Mesothelial cell of epicardium (in vitro differentiated cells): Measurements from ENCODE around the gene TMEM9. TPM values are rescaled to one million over a fixed set of nuclear protein-coding genes. Genes with fewer than 3 reads are reported as not detected.

Experiments used
- DNase-seq, 2 experiments: peaks; one replicate each; pipeline ENCODE4 v3.0.0; 2021; ENCODE audit warnings: low spot score in 2 of 2; ENCODE audit not compliant: unreplicated experiment in 2 of 2
- H3K27ac Mint-ChIP-seq: 2 replicates; pipeline ENCODE4 v1.8.0; 2021; ENCODE audit warnings: mixed read lengths
- H3K27me3 Mint-ChIP-seq: 2 replicates; pipeline ENCODE4 v1.8.0; 2021; ENCODE audit warnings: low read depth, mixed read lengths
- H3K36me3 Mint-ChIP-seq: 2 replicates; pipeline ENCODE4 v1.8.0; 2021; ENCODE audit warnings: mixed read lengths
- H3K4me1 Mint-ChIP-seq: 2 replicates; pipeline ENCODE4 v1.8.0; 2021; ENCODE audit warnings: mixed read lengths
- H3K4me3 Mint-ChIP-seq: 2 replicates; pipeline ENCODE4 v1.8.0; 2021; ENCODE audit warnings: mild to moderate bottlenecking, moderate library complexity, mixed read lengths
- H3K9me3 Mint-ChIP-seq: 2 replicates; pipeline ENCODE4 v1.8.0; 2021; ENCODE audit warnings: mixed read lengths
- total RNA-seq: library from RNA; stranded (reverse); gene quantifications from 3 replicates; pipeline ENCODE4 v1.2.1, GENCODE V29; 2021
- TF ChIP-seq, protein P1 (sequence below): fragments of 200-600 bp; sonication (generic); IDR thresholded peaks from one replicate; pipeline ENCODE4 v1.5.0; 2021; ENCODE audit warnings: antibody characterized with exemption; ENCODE audit not compliant: unreplicated experiment

The TMEM9 gene
- total RNA-seq, 1 donor from 2014 or later = 133 TPM

DNA sequence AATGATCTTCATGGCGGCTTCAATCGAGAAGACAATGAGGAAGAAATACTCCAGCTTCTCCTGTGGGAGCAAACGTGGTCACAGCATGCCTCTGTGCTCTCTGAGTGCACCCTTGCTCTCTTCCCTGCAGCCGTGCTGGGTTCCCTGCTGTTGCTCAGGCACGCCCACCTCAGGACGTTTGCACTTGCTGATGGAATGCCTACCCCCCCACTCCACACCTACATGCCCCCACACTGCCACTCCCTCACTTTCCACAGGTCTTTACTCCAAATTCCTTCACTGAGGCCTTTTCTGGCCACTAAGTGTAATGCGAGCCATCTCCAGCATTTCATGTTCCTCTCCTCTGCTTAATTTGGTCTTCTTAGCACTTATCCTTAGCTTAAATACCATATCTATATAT, 60.3 kb downstream of the TMEM9 start:
- no peak overlapping the region for H3K27ac Mint-ChIP-seq
- H3K4me3 Mint-ChIP-seq = no peak overlapping the region

DNA sequence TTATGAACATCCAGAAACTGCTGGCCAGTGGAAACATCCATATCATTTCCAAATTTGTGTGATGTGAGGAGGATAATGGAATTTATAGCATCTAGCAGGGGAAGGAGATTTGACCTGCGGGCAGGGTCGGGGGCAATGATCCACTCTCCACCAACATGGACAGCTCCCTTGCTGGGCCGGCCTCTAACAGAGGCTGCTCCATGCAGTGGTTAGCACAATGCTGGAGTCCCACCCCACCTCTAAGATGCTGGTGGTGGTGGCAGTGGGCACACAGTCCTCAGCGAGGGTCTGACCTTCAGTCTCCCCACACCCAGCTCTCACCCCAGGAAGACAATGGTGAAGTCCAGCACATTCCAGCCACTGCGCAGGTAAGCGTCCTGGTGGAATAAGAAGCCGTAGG, 60.7 kb downstream of the TMEM9 start:
- H3K36me3 Mint-ChIP-seq = no peaks in the 10 kb centered on the region
- no peaks in the 10 kb centered on the region for H3K9me3 Mint-ChIP-seq
- H3K4me1 Mint-ChIP-seq = peaks cover 12% of the 10 kb centered on the region
- H3K27ac Mint-ChIP-seq = no peak overlapping the region
- TF ChIP-seq, protein P1, sequence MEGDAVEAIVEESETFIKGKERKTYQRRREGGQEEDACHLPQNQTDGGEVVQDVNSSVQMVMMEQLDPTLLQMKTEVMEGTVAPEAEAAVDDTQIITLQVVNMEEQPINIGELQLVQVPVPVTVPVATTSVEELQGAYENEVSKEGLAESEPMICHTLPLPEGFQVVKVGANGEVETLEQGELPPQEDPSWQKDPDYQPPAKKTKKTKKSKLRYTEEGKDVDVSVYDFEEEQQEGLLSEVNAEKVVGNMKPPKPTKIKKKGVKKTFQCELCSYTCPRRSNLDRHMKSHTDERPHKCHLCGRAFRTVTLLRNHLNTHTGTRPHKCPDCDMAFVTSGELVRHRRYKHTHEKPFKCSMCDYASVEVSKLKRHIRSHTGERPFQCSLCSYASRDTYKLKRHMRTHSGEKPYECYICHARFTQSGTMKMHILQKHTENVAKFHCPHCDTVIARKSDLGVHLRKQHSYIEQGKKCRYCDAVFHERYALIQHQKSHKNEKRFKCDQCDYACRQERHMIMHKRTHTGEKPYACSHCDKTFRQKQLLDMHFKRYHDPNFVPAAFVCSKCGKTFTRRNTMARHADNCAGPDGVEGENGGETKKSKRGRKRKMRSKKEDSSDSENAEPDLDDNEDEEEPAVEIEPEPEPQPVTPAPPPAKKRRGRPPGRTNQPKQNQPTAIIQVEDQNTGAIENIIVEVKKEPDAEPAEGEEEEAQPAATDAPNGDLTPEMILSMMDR = no peak
- H3K4me3 Mint-ChIP-seq = no peak overlapping the region
- no peak for DNase-seq
- peaks cover 3% of the 10 kb centered on the region for H3K27me3 Mint-ChIP-seq

More for the DNA sequence above, 60.3 kb downstream of the TMEM9 start:
- Mint-ChIP-seq H3K4me1 (peaks cover 11% of the 10 kb centered on the region), H3K36me3 (no peaks in the 10 kb centered on the region), H3K27me3 (peaks cover 3% of the 10 kb centered on the region), H3K9me3 (no peaks in the 10 kb centered on the region)
- no peak for DNase-seq
- TF ChIP-seq, protein P1 = no peak

DNA sequence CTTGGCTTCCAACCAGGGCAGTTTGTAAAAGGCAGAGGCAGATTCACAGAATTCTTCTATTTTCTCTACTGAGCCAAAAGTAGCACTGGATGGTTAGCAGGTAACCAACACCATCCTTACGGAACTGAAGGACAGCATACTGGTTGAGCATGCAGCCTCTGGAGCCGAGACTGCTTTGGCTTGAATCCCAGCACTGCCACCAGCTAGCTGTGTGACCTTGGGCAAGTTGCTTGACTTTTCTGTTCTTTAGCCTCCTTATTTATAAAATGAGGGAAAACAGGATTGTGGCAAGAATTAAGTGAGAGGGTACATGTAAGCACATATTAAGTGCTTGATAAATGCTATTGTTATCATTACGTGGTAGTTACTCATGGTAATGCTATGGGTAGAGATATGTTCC, 61.5 kb downstream of the TMEM9 start:
- peaks cover 3% of the 10 kb centered on the region for H3K27me3 Mint-ChIP-seq
- TF ChIP-seq, protein P1 = no peak
- H3K4me1 Mint-ChIP-seq = peaks cover 12% of the 10 kb centered on the region
- no peaks in the 10 kb centered on the region for H3K36me3 Mint-ChIP-seq
- H3K4me3 Mint-ChIP-seq = no peak overlapping the region
- H3K27ac Mint-ChIP-seq = no peak overlapping the region
- no peaks in the 10 kb centered on the region for H3K9me3 Mint-ChIP-seq
- no peak for DNase-seq

DNA sequence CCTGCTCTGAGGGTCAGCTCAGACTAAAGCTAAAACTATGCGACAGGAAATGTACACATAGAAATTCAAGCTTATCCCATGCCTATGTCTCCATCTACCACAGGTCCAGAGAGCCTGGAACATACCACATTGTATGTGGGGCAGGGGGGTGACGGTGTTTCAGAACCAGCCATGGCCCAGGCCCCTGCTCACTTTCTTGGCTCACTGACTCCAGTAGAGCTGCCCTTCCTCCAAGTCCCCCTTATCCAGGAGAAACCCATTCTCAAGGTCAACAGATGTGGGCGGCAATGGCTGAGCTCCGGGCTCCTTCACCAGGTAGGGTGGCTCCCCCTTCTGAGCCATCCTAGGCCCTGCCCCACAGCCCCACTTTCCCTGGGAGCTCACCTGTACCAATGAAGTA, 63.0 kb downstream of the TMEM9 start:
- no peak overlapping the region for H3K27ac Mint-ChIP-seq
- H3K27me3 Mint-ChIP-seq = no peaks in the 10 kb centered on the region
- peaks cover 12% of the 10 kb centered on the region for H3K4me1 Mint-ChIP-seq
- no peak for DNase-seq
- H3K9me3 Mint-ChIP-seq = no peaks in the 10 kb centered on the region
- TF ChIP-seq, protein P1 = no peak
- no peak overlapping the region for H3K4me3 Mint-ChIP-seq
- no peaks in the 10 kb centered on the region for H3K36me3 Mint-ChIP-seq

DNA sequence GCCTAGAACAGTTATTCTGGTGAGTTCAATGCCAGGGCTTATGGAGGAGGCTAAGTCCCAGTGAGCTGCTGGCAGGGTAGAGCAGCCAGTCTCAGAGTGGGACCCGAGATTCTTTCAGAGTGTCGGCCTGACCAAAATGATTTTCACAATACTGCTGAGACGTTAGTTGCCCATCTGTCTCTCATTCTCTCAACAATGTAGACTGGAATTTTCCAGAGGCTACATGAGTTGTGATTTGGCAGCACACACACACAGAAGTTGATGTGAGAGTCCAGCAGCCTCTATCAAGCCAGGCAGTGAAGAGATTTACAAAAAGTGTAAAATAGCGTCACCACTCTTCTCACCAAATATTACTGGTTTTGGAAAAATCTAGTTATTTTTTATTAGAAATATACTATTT, 63.7 kb downstream of the TMEM9 start:
- Mint-ChIP-seq H3K27me3 (no peaks in the 10 kb centered on the region), H3K4me1 (peaks cover 12% of the 10 kb centered on the region), H3K4me3 (no peak overlapping the region), H3K36me3 (no peaks in the 10 kb centered on the region), H3K27ac (no peak overlapping the region), H3K9me3 (no peaks in the 10 kb centered on the region)
- TF ChIP-seq, protein P1 = no peak
- DNase-seq = no peak

DNA sequence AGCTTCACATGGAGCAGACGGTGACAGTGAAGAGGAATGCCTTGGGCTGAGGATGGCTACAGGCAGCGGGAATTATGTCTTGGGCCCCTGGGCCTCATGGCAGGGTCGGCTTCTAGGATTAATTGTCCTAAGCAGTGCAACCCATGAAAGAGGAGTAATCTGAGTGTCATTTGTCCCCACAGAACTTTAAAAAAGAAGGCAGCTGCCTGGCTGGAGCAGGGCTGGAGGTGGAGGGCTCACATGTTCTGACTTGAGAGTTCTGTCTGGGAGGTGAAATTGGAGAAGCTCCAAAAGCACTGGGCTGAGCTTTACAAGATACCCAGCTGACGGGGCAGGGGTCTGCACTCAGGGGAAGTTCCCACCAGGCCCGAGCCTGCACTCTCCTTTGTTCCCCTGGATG, 64.7 kb downstream of the TMEM9 start:
- Mint-ChIP-seq H3K4me1 (peaks cover 12% of the 10 kb centered on the region), H3K27ac (no peak overlapping the region), H3K36me3 (no peaks in the 10 kb centered on the region), H3K9me3 (no peaks in the 10 kb centered on the region), H3K27me3 (no peaks in the 10 kb centered on the region), H3K4me3 (no peak overlapping the region)
- DNase-seq = no peak
- TF ChIP-seq, protein P1 = no peak
